ENCODE results near the gene MLXIPL. TPM values are rescaled to one million over a fixed set of nuclear protein-coding genes. Genes with fewer than 3 reads are reported as not detected.
"Not testable (repeated sequence)": the region's sequence is repeated elsewhere in the genome, so short reads cannot be mapped to it uniquely, and the experiment has no call there.

The MLXIPL gene
- total RNA-seq, 4 donors from 2014 or later: 1.3 to 12.0 (median 5.6) TPM

GRCh38 chr7:73570977-73571376, 53.3 kb downstream of the MLXIPL start:
- intact Hi-C loops (cut with DNase I; ENCODE audit: low total_unique reads): no loop called here
- no peak overlapping the region for H3K4me3 ChIP-seq (ENCODE audit: low read depth, poor library complexity, severe bottlenecking)
- TF ChIP-seq, protein P1, sequence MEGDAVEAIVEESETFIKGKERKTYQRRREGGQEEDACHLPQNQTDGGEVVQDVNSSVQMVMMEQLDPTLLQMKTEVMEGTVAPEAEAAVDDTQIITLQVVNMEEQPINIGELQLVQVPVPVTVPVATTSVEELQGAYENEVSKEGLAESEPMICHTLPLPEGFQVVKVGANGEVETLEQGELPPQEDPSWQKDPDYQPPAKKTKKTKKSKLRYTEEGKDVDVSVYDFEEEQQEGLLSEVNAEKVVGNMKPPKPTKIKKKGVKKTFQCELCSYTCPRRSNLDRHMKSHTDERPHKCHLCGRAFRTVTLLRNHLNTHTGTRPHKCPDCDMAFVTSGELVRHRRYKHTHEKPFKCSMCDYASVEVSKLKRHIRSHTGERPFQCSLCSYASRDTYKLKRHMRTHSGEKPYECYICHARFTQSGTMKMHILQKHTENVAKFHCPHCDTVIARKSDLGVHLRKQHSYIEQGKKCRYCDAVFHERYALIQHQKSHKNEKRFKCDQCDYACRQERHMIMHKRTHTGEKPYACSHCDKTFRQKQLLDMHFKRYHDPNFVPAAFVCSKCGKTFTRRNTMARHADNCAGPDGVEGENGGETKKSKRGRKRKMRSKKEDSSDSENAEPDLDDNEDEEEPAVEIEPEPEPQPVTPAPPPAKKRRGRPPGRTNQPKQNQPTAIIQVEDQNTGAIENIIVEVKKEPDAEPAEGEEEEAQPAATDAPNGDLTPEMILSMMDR (IDR thresholded peaks at IDR 0.05): no peak
- TF ChIP-seq POLR2A (IDR thresholded peaks at IDR 0.05): no peak
- WGBS, 2 donors: 94 to 95% methylated on average over 10 of the region's 10 CpGs
- no peak for DNase-seq (ENCODE audit: low spot score in 2 of 2)

DNA sequence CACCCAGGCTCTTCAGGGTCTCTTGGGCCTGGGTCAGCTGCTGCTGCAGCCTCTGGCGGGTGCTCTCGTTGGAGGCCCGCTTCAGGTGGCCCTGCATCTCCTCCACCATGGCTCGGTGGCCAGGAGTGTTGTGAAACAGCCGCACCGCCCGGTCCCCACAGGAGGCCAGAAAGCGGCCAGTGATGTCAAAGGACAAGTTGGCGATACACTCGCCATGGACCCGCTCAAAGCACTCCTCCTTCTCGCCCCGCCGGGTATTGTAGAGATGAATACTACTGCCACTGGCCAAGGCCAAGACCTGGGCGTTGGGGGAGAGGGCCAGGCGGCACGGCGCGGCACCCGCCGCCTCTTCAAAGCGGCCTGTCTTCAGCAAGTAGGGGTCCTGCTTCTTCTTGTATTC, 53.8 kb downstream of the MLXIPL start:
- WGBS, 2 donors: 96 to 97% methylated on average over 22 of the region's 22 CpGs
- TF ChIP-seq POLR2A (IDR thresholded peaks at IDR 0.05): no peak
- TF ChIP-seq, protein P1 (IDR thresholded peaks at IDR 0.05): no peak
- intact Hi-C loops (cut with DNase I; ENCODE audit: low total_unique reads): no loop called here
- H3K4me3 ChIP-seq (ENCODE audit: low read depth, poor library complexity, severe bottlenecking): no peak overlapping the region
- no peak for DNase-seq (ENCODE audit: low spot score in 2 of 2)

GRCh38 chr7:73569042-73569608, 55.2 kb downstream of the MLXIPL start:
- H3K4me3 ChIP-seq (ENCODE audit: low read depth, poor library complexity, severe bottlenecking): no peak overlapping the region
- no peak for TF ChIP-seq POLR2A (IDR thresholded peaks at IDR 0.05)
- TF ChIP-seq, protein P1 (IDR thresholded peaks at IDR 0.05): no peak
- DNase-seq (ENCODE audit: low spot score in 2 of 2): no peak
- 76 to 82% methylated on average over 5 of the region's 5 CpGs for WGBS, 2 donors
- intact Hi-C loops (cut with DNase I; ENCODE audit: low total_unique reads): no loop called here

DNA sequence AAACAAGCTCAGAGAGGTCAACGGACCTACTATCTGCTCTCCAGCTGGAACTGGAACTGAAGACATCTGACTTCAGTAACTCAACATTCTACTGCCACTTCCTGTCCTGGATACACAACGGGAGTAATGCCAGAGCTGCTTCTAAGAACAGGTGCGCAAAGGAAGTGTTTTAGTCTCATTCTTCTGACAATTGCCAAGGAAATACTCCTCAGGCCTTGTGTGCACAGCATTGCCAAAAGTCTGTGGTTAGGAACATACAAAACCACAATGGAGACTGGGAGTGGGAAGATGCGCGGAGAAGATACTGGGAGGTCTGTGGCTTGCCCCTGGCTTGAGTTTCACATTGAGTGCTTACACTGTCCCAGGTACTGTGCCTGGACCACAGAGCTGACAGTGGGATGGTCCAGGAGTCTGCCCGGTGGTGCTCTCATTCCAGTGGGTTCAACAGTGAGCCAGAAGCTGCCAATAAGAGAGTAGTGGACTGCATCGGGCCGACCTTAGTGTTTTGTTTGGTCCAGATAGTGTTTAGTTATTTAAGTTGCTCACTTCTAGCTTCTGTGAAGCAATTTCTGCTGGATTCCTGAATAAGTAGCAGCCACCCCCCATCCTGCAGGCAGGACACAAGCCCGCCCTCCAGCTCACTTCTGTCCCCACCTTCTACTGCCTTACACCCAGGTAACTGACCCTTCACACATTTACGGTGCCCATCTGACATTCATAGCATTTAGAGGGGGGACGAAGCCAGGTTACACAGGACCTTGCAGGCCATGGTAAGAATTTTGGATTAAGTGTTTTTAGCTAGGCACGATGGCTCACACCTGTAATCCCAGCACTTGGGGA, 56.3 kb downstream of the MLXIPL start:
- WGBS, 2 donors: 63 to 75% methylated on average over 12 of the region's 12 CpGs
- TF ChIP-seq POLR2A (IDR thresholded peaks at IDR 0.05): no peak
- DNase-seq (ENCODE audit: low spot score in 2 of 2): no peak
- no peak overlapping the region for H3K4me3 ChIP-seq (ENCODE audit: low read depth, poor library complexity, severe bottlenecking)
- intact Hi-C loops (cut with DNase I; ENCODE audit: low total_unique reads): no loop called here

DNA sequence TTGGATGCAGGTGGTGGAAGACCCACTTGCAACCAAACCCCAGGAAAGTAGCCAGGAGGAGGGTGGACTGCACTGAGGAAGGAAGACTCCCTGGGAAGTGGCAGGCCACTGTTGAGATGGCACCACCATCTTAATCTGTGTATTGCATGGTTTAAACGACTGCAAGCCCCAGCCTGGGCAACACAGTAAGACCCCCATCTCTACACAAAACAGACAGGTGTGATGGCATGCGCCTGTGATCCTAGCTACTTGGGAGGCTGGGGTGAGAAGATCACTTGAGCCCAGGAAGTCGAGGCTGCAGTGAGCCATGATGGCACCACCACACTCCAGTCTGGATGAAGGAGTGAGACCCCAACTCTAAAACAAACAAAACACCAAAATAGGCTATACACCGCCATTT, 57.2 kb downstream of the MLXIPL start:
- no peak overlapping the region for H3K4me3 ChIP-seq (ENCODE audit: low read depth, poor library complexity, severe bottlenecking)
- no peak for TF ChIP-seq POLR2A (IDR thresholded peaks at IDR 0.05)
- TF ChIP-seq, protein P1 (IDR thresholded peaks at IDR 0.05): no peak
- 86 to 90% methylated on average over 4 of the region's 4 CpGs for WGBS, 2 donors
- no peak for DNase-seq (ENCODE audit: low spot score in 2 of 2)
- intact Hi-C loops (cut with DNase I; ENCODE audit: low total_unique reads): no loop called here

DNA sequence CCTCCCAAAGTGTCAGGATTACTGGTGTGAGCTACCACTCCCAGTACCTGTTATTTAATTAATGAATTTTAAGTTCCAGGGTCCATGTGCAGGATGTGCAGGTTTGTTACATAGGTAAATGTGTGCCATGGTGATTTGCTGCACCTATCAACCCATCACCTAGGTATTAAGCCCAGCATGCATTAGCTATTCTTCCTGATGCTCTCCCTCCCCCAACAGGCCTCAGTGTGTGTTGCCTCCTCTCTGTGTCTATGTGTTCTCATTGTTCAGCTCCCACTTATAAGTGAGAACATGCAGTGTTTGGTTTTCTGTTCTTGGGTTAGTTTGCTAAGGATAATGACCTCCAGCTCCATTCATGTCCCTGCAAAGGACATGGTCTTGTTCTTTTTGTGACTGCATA, 57.9 kb downstream of the MLXIPL start:
- H3K4me3 ChIP-seq (ENCODE audit: low read depth, poor library complexity, severe bottlenecking): not testable (repeated sequence)

More for the DNA sequence above, 57.9 kb downstream of the MLXIPL start:
- DNase-seq (ENCODE audit: low spot score in 2 of 2); intact Hi-C loops (cut with DNase I; ENCODE audit: low total_unique reads): not testable (repeated sequence)
